HG03196 (cell line): ENCODE data around the gene MORN1.

ENCODE experiments used
- ATAC-seq: cut with Tn5 transposase; IDR thresholded peaks from one replicate; pipeline ENCODE4 v1.9.1; 2021; ENCODE audit not compliant: unreplicated experiment

The MORN1 gene

GRCh38 chr1:2353551-2354438 lies 37.6 kb downstream of the MORN1 start:
- ATAC-seq: no peak

- ATAC-seq: no peak
Observed at GRCh38 chr1:2352897-2353550, 38.3 kb downstream of the MORN1 start.

DNA sequence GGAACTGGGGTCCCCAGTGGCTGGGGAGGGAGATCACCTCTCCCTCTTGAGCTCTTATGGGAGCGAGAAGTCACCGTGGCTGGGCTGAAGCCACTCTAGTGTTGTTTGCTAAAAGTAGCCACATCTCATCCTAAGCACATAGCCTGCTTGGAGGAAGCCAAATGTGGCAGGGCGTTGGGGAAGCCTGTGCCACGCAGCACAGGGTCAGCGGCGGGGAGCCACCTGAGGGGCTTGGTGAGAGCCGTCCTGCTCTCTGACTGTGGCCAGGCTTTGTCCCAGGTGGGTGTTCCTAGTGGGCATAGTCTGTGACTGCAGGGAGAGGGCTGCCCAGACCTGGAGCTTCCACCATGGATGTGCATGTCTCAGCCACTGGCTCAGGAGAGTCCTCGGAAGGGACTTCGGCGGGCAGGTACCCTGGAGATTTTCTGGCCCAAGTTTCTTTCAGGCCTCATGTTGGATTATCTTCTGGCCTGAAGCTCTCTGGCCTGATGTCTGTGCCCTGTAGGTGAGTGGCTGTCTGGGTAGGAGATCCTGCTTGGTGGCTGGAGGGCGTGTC lies 38.9 kb downstream of the MORN1 start:
- ATAC-seq: no peak

DNA sequence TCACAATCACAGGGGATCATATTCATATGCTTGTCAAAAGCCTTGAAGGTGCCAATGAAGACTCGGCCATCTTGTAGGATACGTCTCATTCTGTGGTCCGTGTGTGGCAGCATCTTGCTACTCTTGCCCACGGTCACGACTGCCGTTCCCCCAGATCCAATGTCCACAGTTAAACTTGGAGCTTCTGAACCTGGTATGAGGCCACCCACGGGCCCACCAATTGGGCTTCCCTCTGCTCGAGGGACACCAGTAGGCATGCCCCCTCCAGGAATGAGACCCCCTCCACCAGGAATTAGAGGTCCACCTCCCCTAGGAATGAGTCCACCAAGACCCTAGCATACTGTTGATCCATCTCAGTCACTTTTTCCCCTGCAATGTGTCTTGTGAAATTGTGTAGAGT lies 39.6 kb downstream of the MORN1 start:
- ATAC-seq: no peak

DNA sequence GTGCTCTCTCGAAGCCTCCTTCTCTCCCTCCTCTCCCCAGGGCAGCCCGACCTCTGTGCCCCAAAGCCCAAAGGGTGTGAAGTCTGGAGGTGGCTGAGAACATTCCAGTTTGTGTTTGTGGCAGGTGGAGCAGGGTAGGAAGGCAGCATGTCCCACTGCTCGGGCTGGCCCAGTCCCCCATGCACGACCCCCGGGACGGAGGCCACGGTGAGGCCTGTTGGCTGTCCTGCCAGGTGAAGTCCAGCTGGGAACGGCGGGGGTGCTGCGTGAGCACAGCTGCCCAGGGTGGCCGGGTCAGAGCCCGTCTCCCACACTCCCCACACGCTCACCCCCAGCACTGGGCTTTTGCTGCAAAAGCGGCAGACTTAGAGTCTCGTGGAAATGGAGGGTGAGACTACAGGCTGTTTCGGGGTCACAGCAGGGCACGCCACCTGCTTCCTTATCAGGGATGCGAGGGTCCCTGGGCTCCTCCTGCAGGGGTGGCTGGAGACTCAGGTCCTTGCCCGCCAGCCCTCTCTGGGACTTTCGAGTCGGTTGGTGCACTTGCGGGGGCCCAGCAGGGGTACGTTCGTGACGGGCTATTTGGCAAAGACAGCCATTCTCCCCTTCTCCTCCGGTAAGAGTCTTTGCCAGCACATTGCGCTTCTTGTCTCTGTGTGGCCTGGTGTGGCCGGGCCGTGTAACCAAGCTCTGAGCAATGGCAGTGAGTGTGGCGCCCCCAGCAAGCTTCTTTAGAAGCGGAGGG lies 40.3 kb downstream of the MORN1 start:
- ATAC-seq: no peak

DNA sequence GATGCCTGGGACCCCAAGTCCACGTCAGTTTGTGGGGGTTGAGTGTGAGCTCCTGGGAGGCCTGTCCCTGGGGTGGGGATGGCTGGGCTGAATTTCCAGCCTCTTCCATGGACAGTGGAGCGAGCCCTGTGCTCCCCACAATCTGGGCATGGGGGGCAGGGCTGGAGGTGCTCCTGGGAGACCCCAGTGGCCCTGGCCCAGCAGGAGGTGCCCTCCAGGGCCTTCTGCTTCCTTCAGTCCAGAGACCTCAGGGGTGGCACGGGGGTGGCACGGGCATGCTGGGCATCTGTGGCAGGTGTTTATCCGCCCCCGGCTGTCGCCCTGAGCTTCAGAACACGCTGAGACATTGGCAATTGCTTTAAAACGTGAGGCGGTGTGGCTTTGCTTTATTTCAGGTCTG lies 40.9 kb downstream of the MORN1 start:
- ATAC-seq: no peak

GRCh38 chr1:2349806-2350205 lies 41.5 kb downstream of the MORN1 start:
- ATAC-seq: no peak

DNA sequence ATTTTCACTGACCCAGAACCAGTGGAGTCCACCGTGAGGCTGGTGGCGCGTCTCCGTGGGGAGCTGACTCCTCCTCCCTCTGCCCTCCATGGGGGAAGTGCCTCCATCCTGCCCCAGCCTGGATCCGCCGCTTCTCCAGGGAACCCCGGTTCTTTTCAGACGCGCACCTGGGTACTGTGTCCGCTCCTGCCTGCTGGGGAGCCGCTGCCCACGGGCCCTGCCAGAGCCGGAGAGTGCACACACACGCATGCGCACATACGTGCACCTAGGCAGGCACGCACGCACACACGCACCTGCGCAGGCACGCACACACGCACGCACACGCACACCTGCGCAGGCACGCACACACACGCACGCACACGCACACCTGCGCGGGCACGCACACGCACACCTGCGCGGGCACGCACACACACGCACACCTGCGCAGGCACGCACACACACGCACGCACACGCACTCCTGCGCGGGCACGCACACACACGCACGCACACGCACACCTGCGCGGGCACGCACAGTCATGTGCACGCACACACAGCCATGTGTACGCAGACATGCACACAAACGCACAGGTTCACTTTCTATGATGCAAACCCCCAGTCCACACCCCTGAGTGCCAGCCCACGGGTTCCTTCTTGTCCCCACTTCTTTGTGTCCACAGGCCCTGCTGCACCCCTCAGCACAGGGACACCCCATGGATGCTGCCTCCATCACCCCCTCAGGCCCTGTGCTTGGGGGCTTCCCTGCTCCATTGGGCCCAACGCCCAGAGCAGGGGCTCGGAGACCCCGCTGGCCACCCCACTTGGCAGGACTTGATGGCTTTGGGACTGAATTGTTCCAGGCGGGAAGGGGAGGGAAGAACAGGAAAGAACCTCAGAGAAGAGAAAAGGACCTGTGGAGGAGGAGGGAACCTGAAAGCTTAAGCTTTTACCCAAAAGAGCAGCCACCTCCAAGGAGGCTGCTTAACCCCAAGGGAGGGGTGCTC lies 42.7 kb downstream of the MORN1 start:
- ATAC-seq: no peak

GRCh38 chr1:2347896-2348295 lies 43.5 kb downstream of the MORN1 start:
- ATAC-seq: no peak

DNA sequence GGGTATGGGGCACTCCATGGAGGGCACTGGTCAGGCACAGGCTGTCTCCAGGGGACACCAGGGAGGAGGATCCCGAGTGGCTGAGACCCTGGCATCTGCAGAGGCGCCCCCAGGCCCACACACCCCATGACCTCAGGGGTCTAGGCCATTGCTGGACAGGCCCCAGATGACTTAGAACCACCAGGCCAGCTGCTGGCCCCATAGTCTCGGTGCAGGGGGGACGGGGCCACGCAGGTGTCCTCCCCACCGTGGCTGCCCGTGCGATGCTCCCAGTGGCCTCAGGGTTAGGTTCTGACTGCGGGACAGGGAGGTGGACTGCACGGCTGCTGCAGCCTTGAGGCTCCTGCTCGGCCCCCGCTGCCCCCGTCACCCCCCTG lies 44.0 kb downstream of the MORN1 start:
- no peak for ATAC-seq

DNA sequence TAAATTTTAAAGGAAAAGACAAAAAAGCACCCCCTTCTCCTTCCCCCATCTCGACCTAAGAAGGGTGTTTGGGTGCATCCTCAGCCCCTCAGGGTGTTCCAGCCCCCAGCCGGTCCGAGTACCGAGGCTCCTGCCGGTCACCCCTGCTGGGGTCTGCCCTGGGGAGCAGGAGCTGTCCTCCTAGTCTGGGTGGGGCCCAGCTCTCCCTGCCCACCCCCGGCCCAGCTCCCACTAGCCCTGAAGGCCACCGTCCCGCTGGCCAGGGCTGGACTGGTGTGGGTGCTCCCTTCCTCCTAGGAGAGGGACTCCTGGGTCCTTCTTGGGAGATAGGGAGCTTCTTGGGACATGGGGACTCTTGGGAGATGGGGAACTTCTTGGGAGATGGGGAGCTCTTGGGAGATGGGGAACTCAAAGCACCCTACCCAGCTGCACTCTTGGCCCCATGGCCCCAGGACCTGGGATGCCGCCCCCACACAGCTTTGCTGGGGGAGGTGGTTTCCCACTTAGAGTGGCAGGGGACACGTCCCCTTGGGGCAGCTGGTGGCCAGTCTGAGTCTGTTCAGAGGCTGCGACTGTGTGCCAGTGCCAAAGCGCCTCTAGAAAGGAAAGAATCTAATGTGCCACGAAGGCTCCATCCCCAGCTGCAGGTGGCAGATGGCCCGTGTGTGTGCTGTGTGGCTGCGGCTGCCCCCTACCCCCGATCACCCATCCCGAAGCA lies 44.5 kb downstream of the MORN1 start:
- ATAC-seq: no peak

DNA sequence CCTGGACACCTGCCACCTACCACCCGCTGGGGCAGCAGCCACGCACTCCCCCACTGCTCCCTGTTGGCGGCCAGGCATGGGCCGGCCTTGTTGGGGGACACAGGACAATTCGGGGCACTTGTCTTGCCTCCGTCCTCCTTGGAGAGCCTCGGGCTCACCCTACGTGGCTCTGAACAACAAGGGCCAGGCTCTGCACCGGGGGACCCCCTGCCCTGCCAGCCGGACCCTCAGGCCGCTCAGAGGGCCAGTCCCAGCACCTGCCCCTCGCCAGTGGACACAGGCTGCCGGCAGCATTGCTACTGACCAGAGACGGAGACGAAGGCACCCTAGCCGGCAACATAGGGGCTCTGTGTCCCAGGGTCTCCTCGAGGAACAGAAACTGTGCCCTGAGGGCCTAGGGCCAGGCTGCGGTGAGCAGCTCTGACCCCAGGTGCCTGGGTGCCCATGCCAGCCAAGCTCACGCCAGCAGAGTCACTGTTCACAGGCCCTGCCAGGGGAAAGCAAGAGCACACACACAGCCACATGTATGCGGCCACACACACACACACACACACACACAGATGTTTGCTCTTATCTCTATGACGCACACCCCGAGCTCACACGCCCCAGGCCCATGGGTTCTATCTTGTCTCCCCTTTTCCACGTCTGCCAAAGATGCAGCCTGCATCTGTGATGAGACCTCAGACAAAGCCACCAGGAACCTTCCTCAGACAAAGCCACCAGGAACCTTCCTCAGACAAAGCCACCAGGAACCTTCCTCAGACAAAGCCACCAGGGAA lies 45.9 kb downstream of the MORN1 start:
- ATAC-seq: no peak

- ATAC-seq: no peak
Observed at GRCh38 chr1:2344744-2345296, 46.5 kb downstream of the MORN1 start.

DNA sequence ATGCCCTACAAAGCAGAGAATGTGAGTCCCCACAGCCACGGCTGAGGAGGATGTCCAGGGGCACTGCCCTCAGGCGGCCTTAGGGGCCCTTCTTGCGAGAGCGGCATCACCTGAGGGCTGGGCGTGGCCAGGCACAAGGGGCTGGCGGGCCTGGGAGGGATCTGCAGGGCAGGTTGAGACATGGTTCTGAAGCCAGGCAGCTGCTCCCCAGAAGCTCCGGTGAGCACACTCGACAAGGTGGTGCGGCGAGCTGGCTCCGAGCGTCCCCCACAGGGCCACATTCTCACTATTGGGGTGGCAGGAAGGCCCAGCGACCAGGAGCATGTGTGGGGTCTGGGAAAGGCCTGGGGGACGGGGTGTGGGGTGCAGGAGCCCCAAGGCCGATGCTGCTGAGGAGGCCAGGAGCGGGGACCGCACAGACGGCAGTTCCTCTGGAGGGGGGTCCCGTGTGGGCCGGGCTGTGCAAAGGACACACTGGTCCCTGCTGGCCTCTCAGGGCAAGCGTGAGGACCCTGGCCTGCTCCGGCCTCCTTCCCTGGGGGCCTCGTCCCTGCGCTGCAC lies 47.2 kb downstream of the MORN1 start:
- no peak for ATAC-seq

DNA sequence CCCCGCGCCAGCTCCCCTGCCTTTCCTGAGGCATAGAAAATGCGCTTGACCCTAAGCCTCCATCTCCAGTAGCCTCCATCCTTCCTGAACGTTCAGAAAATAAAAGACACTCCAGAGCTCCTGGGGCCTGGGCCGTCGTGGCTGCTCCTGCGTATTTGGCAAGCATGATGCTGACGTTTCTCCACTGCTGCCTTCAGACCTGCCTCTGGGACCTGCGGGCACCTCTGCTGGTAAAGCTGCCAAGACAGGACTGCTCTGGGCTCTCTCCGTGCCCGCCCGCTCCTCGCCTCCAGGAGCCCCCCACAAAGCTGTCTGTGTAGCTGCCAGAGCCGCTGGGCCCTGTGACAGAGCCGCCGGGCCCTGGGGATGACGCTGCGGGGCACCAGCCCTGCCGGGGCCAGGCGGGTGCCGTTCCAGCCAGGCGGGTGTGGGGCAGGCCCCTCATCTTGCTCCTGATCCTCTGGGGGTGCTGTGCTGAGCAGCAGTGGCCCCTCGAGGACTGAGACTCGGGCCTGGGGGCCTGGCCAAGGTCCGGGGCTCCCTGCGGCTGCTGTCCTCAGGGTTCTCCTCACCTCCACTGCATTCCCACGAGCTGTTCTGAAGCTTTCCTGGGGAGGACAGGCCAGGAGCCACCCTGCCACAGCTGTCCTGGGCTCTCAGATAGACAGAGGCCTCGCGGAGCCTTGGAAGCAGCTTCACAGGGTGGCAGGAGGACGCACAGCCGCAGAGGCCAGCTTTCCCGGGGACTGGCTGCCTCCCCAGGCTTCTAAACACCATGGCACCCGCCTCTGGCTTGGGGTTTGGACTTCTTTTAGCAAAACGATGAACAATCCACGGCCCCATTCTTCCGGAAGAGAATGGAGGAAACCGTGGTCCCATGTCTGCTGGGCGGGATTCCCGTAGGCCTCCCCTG lies 48.1 kb downstream of the MORN1 start:
- no peak for ATAC-seq

- no peak for ATAC-seq
Observed at GRCh38 chr1:2342384-2343022, 48.9 kb downstream of the MORN1 start.
